GM18873 (cell line): ENCODE measurements around the gene RBM20.

Experiments
- ATAC-seq: cut with Tn5 transposase; IDR thresholded peaks from one replicate; pipeline ENCODE4 v1.9.1; 2021; ENCODE audit warnings: mild to moderate bottlenecking, moderate library complexity, moderate number of reproducible peaks; ENCODE audit not compliant: unreplicated experiment, low FRiP score

Gene RBM20

GRCh38 chr10:110843796-110844616 is 199.9 kb downstream of the RBM20 start:
- no peak for ATAC-seq

DNA sequence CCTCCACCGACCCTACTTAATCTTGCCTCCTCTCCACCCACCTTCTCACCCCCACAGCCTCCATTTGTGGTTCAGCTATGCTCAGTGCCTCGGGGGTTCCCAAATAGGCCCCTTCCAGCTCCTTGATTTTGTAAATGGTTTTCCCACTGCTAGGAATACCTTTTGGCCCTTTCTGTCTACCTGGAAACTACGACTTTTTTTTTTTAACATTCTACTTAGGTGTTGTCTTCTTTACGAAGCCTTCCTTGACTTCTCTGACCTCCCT is 200.4 kb downstream of the RBM20 start:
- no peak for ATAC-seq

- no peak for ATAC-seq
These were observed 201.1 kb downstream of the RBM20 start for GRCh38 chr10:110845192-110845755.

- no peak for ATAC-seq
These were observed 201.9 kb downstream of the RBM20 start for GRCh38 chr10:110845756-110846620.

GRCh38 chr10:110847374-110847773 is 203.2 kb downstream of the RBM20 start:
- ATAC-seq = no peak

DNA sequence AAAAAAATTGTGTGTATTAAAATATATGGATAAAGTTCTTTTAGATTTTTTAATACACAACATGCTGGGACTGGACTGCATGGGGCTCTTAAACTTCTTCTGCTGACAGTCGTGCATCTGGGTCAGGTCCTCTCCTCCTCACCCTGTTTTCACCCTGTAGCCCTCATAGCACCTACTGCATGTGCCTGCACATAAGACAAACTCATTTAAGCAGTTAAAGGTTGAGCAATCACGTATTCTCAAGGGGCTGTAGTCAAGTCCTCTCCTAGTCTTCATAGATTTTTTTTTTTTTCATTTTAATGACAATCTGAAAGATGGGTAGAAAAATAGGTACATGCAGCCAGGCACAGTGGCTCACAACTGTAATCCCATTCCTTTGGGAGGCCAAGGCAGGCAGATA is 204.0 kb downstream of the RBM20 start:
- no peak for ATAC-seq

- no peak for ATAC-seq
These were observed 206.0 kb downstream of the RBM20 start for GRCh38 chr10:110850099-110850498.

GRCh38 chr10:110851020-110851612 is 207.0 kb downstream of the RBM20 start:
- no peak for ATAC-seq

DNA sequence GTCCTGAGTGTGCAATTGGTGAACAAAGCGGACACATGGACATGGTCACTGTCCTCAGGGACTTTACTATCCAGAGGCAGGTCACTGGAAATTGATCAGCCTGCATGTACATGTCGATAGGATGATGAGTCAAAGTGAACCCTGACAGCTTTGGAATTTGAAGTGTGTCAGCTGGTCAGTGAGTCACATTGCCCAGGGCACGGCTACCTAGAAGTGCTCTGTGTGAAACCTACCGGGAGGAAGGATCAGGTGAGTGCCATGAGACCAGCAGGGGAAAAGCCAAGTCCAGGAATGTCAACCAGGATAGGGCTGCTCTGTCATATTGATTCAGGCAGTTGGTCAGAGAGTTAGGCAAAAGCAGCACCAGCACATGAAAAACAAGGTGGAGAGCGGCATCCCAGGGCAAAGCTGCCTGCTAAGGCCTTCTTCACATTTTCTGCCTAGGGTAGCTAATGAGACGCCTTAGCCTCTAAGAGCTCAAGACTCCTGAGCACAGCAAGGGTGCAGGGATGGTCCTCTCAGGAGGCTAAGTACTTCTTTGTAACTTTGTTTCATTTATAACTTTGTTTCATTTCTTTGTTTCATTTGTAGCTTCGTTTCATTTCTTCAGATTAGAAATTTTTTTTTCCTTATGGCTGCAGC is 208.2 kb downstream of the RBM20 start:
- no peak for ATAC-seq

GRCh38 chr10:110852947-110853346 is 208.8 kb downstream of the RBM20 start:
- no peak for ATAC-seq

DNA sequence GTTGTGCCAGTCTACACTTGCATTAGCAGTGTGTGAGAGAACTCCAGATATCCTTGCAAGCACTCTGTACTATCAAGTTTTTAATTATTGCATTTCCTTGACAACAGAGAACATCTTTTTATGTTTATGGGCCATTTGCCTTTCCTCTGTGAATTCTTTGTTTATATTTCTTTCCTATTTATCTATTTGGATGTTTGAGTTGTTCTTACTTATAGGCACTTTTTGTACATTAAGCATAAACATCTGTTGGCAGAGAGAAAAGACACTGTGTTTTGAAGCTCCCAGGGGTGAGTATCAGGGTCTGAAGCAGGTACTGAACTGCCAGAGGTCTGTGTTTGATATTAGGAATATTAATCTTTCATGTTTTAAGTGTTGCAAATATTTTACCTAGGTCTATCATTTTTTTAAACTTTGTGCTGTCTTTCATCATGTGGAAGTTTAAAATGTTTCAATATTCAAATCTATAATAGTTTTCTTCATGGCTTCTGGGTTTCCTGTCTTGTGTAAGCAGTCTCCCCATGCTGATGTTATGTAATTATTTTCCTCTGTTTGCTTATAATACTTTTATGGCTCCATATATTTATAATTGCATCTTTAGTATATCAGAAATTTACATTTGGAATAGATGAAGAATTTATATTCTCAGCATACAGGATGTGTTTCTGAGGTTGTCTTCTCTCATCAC is 209.9 kb downstream of the RBM20 start:
- no peak for ATAC-seq

DNA sequence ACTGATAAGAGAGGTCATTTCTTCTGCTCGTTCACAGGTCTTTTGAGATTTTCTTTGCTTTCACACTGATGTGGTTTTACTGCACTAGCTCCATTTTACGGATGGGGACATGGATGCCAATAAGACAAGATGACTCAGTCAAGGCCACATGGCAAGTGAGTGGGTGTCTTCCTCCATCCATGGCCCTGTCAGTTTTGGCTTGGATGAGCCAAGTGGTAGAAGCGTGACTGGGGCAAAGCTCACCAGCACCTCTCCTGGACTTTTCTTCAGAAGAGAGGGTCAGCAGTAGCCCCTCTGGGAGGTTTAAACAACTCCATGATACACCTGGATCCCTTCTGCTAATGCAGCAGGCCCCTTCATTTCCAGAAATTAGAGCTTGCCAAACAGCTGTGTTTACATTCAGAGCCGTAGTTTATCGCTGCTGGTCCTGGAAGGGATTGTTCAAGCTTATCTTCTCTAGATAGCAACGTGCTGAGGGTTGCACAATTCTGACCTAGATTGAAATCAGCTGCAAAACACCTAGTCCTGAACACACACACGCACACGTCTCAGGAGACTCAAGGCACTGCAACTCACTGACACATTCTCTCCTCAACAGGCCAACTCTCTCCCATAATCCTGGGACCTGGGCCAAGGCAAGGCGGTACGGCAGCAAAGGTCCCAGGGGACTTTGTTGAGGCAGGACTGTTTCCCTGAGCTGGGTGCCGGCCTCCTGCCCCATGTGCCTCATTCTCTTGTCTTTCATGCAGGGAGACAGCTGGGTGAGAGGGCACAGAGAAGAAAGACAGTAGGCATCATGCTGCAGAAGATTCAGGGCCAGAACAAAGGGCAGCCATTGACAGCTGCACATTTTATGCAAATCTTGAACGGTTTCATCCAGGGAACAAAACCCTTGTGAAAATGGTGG is 213.4 kb downstream of the RBM20 start:
- no peak for ATAC-seq

DNA sequence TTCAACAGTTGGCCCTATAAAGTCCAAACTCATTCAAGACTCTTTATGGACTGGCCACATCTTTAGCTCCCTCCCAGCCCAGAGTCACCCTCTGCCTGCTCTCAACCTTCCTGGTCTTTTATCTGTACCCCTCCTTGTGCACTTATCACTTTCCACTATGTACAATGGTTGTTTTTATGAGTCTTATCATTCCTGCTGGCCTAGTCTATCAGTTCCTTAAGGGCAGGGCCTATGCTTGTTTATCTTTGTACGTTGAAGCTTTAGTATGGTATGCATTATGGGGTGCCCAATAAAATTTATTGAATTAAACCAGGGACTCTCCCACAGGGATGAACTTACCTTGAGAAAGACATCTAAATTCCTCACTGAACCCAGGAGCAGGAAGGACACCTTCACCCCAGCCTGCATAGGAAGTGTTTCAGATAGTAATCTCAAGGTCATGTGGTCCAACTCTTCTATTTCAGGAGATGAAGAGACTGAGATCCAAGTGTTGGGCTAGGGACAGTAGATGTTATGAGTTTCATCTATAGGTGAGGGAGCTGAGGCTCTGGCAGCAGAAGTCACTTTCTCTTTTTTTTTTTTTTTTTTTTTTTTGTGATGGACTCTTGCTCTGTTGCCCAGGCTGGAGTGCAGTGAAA is 214.3 kb downstream of the RBM20 start:
- no peak for ATAC-seq

DNA sequence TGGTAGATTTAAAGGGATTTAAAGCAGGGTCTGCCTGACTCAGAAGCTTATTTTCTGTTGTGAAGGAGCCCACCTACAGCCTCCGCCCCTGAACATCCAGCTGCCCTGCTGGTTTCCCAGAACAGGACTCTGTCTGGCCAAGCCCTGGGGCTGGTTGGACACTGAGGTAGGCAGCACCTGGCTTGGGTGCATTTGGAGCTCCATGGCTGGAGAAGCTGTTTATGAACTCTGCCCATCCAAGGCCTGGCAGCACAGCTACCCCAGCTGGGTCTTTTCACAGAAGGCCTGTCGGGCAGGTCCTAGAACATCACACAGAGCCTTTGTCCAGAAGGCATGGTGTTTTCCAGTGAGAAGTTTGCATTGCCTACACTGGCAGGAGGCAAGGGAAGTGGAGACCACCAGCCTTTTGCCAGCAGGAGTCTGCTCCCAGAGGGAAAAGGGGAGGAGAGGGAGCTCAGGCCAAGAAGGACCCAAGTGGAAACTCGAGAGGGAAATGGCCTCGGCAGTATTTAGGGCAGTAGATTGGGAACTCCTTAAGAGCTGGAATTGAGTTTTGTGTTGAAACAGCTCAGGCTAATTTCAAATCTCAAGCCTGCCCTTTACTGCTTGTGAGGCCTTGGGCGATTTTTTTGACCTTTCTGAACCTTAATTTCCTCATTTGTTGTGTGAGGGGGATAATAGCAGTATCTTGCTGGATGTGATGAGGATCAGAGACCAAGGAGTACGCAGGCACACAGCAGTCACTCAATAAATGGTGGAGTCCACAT is 215.3 kb downstream of the RBM20 start:
- ATAC-seq = no peak

DNA sequence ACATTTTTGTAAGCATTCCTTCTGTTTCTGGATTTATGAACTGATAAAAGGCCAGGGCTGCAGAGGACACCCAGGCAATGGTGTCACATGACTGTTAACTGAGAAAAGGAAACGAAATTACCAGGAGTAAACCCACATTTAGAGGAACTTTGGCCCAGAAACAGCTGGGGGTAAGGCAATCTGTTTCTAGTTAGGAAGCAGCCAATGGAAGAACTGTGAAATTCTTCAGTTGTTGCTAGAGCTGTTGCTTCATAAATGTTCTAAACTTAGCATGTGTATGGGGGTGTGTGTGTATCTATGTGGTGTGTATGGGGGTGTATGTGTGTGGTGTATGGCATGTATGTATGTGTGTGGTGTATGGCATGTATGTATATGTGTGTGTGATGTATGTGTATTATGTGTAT is 215.8 kb downstream of the RBM20 start:
- no peak for ATAC-seq

DNA sequence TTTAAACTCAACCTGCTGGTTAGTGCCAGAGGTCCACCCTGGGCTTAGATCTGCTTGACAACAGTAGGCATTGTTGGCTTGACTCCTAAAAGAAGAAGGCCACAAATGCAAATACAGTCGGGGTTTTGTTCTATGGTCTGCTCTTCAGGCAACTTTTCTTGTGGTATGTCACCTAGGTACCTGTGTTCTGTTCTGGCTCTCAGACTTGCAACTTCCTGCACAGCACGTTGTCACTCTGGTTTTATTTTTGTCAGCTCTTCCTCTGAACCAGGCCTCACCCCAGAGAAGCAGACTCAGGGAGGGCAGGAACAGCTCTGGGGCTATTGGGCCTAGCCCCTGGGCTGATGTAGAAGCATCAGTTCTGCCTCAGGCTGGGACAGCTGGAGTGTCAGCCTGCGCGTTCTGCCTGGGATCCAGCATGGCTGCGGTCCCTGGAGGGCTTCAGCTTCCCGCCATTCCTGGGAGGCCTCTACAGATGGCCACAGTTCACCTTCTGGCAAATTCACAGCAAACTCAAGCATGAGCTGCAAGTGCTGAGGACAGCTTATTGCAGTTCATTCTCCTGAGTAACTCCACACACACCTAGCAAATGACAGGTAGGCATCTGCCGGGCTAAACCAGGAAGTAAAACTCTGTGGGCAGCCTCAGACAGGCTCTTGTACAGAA is 216.6 kb downstream of the RBM20 start:
- no peak for ATAC-seq

DNA sequence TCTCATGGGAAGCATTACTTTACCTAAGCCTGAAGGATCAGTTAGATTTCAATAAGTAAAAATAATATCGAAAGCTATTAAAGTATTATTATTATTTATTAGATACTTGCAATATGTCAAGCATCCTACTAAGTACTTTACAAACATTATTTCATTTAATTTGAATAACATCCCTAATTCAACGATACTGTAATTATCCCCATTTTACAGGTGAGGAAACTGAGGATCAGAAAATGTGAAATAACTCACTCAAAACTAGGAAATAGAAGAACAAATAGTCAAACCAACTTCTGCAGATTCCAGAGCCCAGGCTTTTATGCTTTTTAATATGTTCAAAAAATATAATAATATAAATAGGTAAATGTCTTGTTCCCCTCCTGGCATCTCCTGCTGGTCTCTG is 217.3 kb downstream of the RBM20 start:
- ATAC-seq = no peak
